ENCODE results near the gene COG5. TPM values are rescaled to one million over a fixed set of nuclear protein-coding genes. Genes with fewer than 3 reads are reported as not detected.

COG5 gene
- total and polyA plus RNA-seq, 2 experiments from 2014 or later: 15.4 to 36.5 TPM

GRCh38 chr7:107599262-107599661 is 35.5 kb upstream of the COG5 start:
- no peaks in the 10 kb centered on the region for H3K4me1 ChIP-seq (ENCODE audit: insufficient read depth)
- no peak overlapping the region for H2AFZ ChIP-seq
- H3K36me3 Mint-ChIP-seq (ENCODE audit: low read depth): no peaks in the 10 kb centered on the region
- H4K20me1 ChIP-seq (replicated peaks; ENCODE audit: insufficient read depth): no peaks in the 10 kb centered on the region
- no peaks in the 10 kb centered on the region for H3K9me2 ChIP-seq (ENCODE audit: insufficient read depth)
- no peaks in the 10 kb centered on the region for H3K9me3 Mint-ChIP-seq
- TF ChIP-seq ZNF331 (CRISPR knock-in tag; IDR thresholded peaks at IDR 0.05; ENCODE audit: low read depth) (no peak), JUNB (IDR thresholded peaks at IDR 0.05; ENCODE audit: unreplicated experiment) (no peak), CTCF (conservative IDR thresholded peaks at IDR 0.05; ENCODE audit: low read depth in 2 of 2) (no peak), ZNF462 (CRISPR knock-in tag; IDR thresholded peaks at IDR 0.05) (no peak), CREB1 (CRISPR knock-in tag; IDR thresholded peaks at IDR 0.05; ENCODE audit: low read depth) (no peak), EZH2 (IDR thresholded peaks at IDR 0.05; ENCODE audit: low read depth, unreplicated experiment) (no peak), ZNF114 (CRISPR knock-in tag; IDR thresholded peaks at IDR 0.05) (no peak), ETS1 (IDR thresholded peaks at IDR 0.05) (no peak), EZH2phosphoT487 (IDR thresholded peaks at IDR 0.05; ENCODE audit: unreplicated experiment) (no peak), POLR2AphosphoS5 (IDR thresholded peaks at IDR 0.05; ENCODE audit: low read depth) (no peak), STAT1 (IDR thresholded peaks at IDR 0.05; ENCODE audit: unreplicated experiment) (no peak), REST (IDR thresholded peaks at IDR 0.05; ENCODE audit: unreplicated experiment) (no peak), NANOG (IDR thresholded peaks at IDR 0.05; ENCODE audit: borderline replicate concordance) (no peak)
- no peak overlapping the region for H3K4me2 ChIP-seq
- no peaks in the 10 kb centered on the region for H3K36me3 ChIP-seq (ENCODE audit: insufficient read depth)
- ATAC-seq: no peak
- H3K4me3 Mint-ChIP-seq: no peak overlapping the region
- H3K27ac Mint-ChIP-seq: no peak overlapping the region
- H3K27me3 Mint-ChIP-seq (ENCODE audit: insufficient read depth, low read depth, poor library complexity): peaks cover 1% of the 10 kb centered on the region
- H3F3A ChIP-seq (replicated peaks; ENCODE audit: low read depth): no peaks in the 10 kb centered on the region
- H3K27ac ChIP-seq (ENCODE audit: low read depth): no peak overlapping the region
- peaks cover 6% of the 10 kb centered on the region for H3K4me1 Mint-ChIP-seq
- H3K79me2 ChIP-seq (replicated peaks; ENCODE audit: insufficient read depth): no peaks in the 10 kb centered on the region
- no peak overlapping the region for H3K4me3 ChIP-seq
- DNase-seq (ENCODE audit: low spot score): no peak
- no peaks in the 10 kb centered on the region for H3K27me3 ChIP-seq (ENCODE audit: insufficient read depth)
